BE2C (cell line): ENCODE results near the gene MRO.

Experiments used
- DNase-seq: peaks from one replicate; pipeline ENCODE4 v3.0.0-alpha.2; 2020
- H3K27me3 ChIP-seq: fragments of 250-450 bp; sonication (Bioruptor Pico); 2 replicates; pipeline ENCODE4 v1.5.1; 2020; ENCODE audit warnings: mild to moderate bottlenecking
- H3K36me3 ChIP-seq: fragments of 250-450 bp; sonication (Bioruptor Pico); 2 replicates; pipeline ENCODE4 v1.5.1; 2020; ENCODE audit warnings: mild to moderate bottlenecking
- H3K4me1 ChIP-seq: fragments of 250-450 bp; sonication (Bioruptor Pico); 2 replicates; pipeline ENCODE4 v1.5.1; 2020
- H3K4me3 ChIP-seq: 2 replicates; pipeline ENCODE4 v1.5.1; 2011; ENCODE audit warnings: low read depth, low read length
- H3K9me3 ChIP-seq: fragments of 250-450 bp; sonication (Bioruptor Pico); 2 replicates; pipeline ENCODE4 v1.5.1; 2020
- TF ChIP-seq, protein P1 (sequence below): IDR thresholded peaks from 2 replicates; pipeline ENCODE4 v1.5.1; 2012; ENCODE audit warnings: mild to moderate bottlenecking, low read depth, low read length

The MRO gene

DNA sequence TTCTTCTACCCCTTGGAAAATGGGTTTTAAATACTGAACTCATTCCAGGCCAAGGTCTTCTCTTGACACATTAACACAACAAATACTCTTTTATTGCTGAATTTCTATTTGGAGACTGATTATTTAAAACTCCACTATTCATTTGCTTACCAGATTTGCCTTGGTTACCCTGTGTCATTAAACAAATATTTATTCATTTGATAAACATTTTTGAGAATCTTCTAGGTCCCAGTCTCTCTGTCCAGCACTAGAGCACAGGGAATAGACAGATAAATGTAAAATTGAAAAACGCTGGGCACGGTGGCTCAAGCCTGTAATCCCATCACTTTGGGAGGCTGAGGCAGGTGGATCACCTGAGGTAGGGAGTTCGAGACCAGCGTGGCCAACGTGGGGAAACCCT, 9.8 kb upstream of the MRO start:
- no peak for DNase-seq
- no peaks in the 10 kb centered on the region for H3K36me3 ChIP-seq
- TF ChIP-seq, protein P1, sequence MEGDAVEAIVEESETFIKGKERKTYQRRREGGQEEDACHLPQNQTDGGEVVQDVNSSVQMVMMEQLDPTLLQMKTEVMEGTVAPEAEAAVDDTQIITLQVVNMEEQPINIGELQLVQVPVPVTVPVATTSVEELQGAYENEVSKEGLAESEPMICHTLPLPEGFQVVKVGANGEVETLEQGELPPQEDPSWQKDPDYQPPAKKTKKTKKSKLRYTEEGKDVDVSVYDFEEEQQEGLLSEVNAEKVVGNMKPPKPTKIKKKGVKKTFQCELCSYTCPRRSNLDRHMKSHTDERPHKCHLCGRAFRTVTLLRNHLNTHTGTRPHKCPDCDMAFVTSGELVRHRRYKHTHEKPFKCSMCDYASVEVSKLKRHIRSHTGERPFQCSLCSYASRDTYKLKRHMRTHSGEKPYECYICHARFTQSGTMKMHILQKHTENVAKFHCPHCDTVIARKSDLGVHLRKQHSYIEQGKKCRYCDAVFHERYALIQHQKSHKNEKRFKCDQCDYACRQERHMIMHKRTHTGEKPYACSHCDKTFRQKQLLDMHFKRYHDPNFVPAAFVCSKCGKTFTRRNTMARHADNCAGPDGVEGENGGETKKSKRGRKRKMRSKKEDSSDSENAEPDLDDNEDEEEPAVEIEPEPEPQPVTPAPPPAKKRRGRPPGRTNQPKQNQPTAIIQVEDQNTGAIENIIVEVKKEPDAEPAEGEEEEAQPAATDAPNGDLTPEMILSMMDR = no peak
- no peak overlapping the region for H3K4me3 ChIP-seq
- H3K4me1 ChIP-seq = no peaks in the 10 kb centered on the region
- H3K27me3 ChIP-seq = no peaks in the 10 kb centered on the region
- no peaks in the 10 kb centered on the region for H3K9me3 ChIP-seq

DNA sequence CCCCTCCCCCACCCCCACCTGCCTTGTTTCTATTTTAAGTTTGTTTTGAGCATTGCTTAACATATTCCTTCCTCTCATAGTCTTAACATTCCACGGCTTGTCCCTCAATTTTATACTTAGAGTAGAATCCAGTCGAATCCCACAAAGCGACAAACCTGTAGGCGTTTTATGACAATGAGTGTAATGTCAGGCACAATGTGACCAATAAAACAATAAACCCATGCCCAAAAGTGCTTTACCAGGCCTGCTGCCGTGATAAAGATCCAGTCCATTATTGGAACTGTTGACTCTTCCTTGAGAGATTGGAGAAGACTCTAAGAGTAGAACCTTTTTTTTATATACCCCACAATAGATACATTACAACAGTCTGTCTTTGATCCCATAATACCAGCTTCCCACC, 6.2 kb upstream of the MRO start:
- no peak for DNase-seq
- H3K36me3 ChIP-seq = no peaks in the 10 kb centered on the region
- TF ChIP-seq, protein P1 = no peak

DNA sequence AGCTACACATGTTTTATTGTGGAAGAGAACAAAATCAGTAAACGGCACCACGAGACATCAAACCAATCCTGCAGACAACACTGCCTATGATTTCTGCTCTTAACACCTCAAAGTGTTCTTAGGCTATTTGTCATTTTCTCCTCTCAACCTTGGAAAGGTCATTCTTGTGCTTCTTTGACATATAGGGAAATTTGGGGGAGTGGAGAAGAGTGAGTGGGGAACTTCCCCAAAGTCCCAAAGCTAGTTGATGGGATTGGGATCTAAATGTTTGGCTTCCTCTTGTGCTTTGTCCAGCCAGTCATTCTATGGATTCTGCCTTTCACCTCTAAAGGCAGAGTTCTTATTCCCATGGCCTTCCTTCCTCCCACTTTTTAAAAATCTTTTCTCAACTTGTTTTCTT, 5.8 kb upstream of the MRO start:
- no peaks in the 10 kb centered on the region for H3K36me3 ChIP-seq
- H3K4me1 ChIP-seq = no peaks in the 10 kb centered on the region
- no peak overlapping the region for H3K4me3 ChIP-seq
- no peaks in the 10 kb centered on the region for H3K9me3 ChIP-seq
- no peak for DNase-seq
- no peaks in the 10 kb centered on the region for H3K27me3 ChIP-seq
- TF ChIP-seq, protein P1 = no peak

More for the DNA sequence above, 6.2 kb upstream of the MRO start:
- H3K4me1 ChIP-seq = no peaks in the 10 kb centered on the region
- no peak overlapping the region for H3K4me3 ChIP-seq
- H3K27me3 ChIP-seq = no peaks in the 10 kb centered on the region
- H3K9me3 ChIP-seq = no peaks in the 10 kb centered on the region

DNA sequence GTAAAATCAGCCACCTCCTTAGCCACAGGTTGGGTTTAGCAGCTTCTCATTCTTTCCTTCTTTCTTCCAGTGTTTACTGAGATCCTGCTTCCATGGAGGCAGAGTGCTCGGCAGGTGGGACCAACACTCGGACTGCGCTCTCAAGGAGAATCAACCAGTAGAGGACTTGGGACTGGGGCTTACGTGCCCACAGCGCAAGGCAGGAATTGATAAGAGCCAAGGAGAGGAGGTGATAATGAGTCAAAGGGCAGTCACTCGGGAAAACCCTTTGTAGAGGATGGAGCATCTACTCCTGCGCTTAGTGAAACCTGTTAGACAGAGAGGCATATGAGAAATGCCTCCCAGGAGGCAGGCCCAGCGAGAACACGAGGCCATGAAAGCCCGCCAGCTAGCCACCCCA, 2.9 kb upstream of the MRO start:
- H3K4me1 ChIP-seq = no peaks in the 10 kb centered on the region
- no peaks in the 10 kb centered on the region for H3K36me3 ChIP-seq
- H3K9me3 ChIP-seq = no peaks in the 10 kb centered on the region
- H3K27me3 ChIP-seq = no peaks in the 10 kb centered on the region
- H3K4me3 ChIP-seq = no peak overlapping the region
- TF ChIP-seq, protein P1 = no peak
- no peak for DNase-seq

DNA sequence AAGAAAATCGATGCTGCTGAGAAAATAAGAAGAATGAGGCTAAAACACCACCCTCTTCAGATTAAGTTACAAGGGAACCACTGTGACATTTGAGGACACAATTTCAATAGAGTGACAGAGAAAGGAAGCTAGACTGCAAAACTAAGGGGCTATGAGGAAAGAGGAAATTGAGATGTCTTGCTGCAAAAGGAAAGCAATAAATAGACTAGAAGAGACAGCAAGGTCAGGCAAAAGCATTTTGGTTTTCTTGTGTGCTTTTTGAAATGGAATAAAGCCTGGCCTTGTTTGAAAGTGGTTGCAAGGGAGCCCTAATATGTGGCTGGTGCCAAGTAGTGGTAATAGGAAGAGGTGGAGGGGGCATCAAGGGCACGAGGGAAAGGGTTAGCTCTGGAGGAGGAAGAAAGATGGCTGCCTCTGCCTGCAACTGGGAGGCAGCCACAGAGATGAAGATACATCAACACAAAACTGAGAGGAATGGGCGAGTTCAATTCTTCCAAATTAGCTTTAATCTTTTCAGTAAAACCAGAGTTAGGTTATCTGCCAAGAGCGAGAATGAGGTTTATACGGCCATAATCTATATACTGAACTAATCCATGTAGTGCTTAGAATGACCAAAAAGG, 1.2 kb upstream of the MRO start:
- TF ChIP-seq, protein P1 = no peak
- Histone ChIP-seq H3K4me1 (no peaks in the 10 kb centered on the region), H3K36me3 (no peaks in the 10 kb centered on the region), H3K9me3 (no peaks in the 10 kb centered on the region), H3K27me3 (no peaks in the 10 kb centered on the region), H3K4me3 (no peak overlapping the region)
- DNase-seq = no peak

DNA sequence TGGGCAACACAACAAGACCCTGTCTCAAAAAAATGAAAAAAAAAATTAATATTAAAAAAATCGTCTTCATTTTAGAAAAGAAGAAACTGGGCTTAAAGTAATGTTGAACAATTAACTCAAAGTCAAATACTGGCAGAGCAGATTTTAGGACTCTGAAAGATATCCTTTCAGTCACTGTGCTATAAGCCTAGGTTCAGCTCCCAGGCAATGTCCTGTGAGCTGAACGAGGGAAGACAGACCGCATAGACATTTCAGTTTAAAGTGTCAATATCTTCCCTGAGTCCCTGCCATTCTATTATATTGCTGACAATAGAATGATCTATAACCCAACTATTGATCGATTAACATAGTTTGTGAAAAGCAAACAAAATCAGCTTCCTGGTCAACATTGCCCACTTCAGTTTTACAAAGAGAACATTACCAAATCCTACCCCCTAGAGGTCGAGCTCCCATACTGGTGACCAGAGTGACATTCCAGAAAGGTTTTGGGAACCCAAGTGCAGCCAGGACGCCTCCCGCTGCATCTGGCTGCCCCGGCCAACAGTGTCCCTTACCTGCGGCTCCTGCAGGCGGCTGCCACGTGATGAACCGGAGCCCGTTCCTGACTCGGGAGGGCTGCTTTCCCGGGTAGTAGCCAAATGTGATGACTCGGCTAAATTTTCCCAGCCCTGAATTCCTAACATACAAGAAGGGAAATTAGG, 639 bp downstream of the MRO start:
- TF ChIP-seq, protein P1 = no peak; the same call in 1 of the 2 replicates
- H3K36me3 ChIP-seq = no peaks in the 10 kb centered on the region
- peak; percentile 5 for DNase-seq
- H3K9me3 ChIP-seq = no peaks in the 10 kb centered on the region
- no peaks in the 10 kb centered on the region for H3K27me3 ChIP-seq
- H3K4me3 ChIP-seq = peak overlapping the region; percentile 47
- no peaks in the 10 kb centered on the region for H3K4me1 ChIP-seq
